HG02610 (cell line): ENCODE results near the gene TCEAL9.
"Not testable (repeated sequence)": the region's sequence is repeated elsewhere in the genome, so short reads cannot be mapped to it uniquely, and the experiment has no call there.

Experiments
- ATAC-seq: cut with Tn5 transposase; IDR thresholded peaks from one replicate; pipeline ENCODE4 v1.9.1; 2021; ENCODE audit warnings: mild to moderate bottlenecking, moderate library complexity; ENCODE audit not compliant: unreplicated experiment

The TCEAL9 gene

GRCh38 chrX:103372886-103373285 is 16.6 kb downstream of the TCEAL9 start:
- no peak for ATAC-seq

- ATAC-seq: no peak
Observed at GRCh38 chrX:103373581-103373980, 17.3 kb downstream of the TCEAL9 start.

- no peak for ATAC-seq
Observed at GRCh38 chrX:103376118-103376978, 20.0 kb downstream of the TCEAL9 start, which contains the start of gene BEX3. Gene BEX3 (plus strand): TSS chrX:103376538. CDS start chrX:103377522, 984 bp downstream.

GRCh38 chrX:103376979-103377324 is 20.6 kb downstream of the TCEAL9 start:
- no peak for ATAC-seq

GRCh38 chrX:103378990-103379389 is 22.7 kb downstream of the TCEAL9 start:
- ATAC-seq: no peak

GRCh38 chrX:103382877-103383276 is 26.6 kb downstream of the TCEAL9 start:
- ATAC-seq: no peak

GRCh38 chrX:103384672-103385071 is 28.4 kb downstream of the TCEAL9 start:
- no peak for ATAC-seq

- not testable (repeated sequence) for ATAC-seq
Observed at GRCh38 chrX:103385283-103385830, 29.1 kb downstream of the TCEAL9 start.

- ATAC-seq: no peak
Observed at GRCh38 chrX:103386332-103386731, 30.0 kb downstream of the TCEAL9 start.

GRCh38 chrX:103393487-103393886 is 37.2 kb downstream of the TCEAL9 start:
- ATAC-seq: no peak

- no peak for ATAC-seq
Observed at GRCh38 chrX:103396186-103396585, 39.9 kb downstream of the TCEAL9 start.

- no peak for ATAC-seq
Observed at GRCh38 chrX:103396660-103397059, 40.4 kb downstream of the TCEAL9 start.

GRCh38 chrX:103397707-103398106 is 41.4 kb downstream of the TCEAL9 start:
- no peak for ATAC-seq

GRCh38 chrX:103398421-103398864 is 42.1 kb downstream of the TCEAL9 start:
- no peak for ATAC-seq

GRCh38 chrX:103399744-103400143 is 43.4 kb downstream of the TCEAL9 start:
- no peak for ATAC-seq

- no peak for ATAC-seq
Observed at GRCh38 chrX:103400931-103401330, 44.6 kb downstream of the TCEAL9 start.

- peak; percentile 95 for ATAC-seq
Observed at GRCh38 chrX:103404231-103405008, 48.1 kb downstream of the TCEAL9 start.

GRCh38 chrX:103405009-103405333 is 48.7 kb downstream of the TCEAL9 start:
- no peak for ATAC-seq

GRCh38 chrX:103406256-103406655 is 50.0 kb downstream of the TCEAL9 start:
- no peak for ATAC-seq

GRCh38 chrX:103407776-103408175 is 51.5 kb downstream of the TCEAL9 start:
- ATAC-seq: no peak
